ENCODE data around the gene HERC3.

The HERC3 gene

DNA sequence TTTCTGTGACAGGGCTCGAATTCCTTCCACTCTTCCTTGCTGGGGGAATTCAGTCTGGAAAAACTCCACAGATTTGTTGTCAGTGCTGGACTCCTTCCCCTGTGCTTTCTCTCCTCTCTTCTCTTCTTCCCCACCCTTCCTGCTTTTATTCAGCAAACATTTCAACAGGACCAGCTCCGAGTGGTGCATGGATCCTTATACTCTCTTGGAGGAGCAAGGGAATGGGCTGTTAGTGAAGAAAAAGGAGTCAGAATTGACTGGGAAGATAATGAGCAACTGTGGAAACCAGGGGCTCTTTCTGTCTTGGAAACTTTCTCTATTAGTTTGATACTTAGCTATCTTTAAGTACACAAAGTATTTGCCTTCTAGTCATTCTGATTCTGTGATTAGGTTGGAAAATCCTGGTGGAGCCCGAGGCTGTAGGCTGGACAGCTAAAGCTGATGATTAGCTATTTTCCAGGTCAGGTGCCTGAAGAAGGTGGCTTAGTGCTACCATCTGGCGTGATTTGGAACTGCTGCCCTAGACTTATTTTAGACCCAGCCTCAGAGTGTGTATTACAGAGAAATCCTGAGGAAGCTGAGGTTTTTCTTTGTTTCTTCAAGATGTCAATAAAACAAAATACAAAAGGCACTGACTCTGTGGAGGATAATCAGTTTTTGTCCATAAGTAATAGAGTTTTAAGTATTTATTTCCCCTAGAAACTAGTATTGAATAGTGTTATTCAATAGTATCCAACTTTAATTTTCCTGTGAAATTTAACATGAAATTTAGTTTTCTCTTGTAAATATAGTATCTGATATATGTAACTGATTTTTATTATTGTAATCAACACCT is 67.0 kb downstream of the HERC3 start:
- DNase-seq (ENCODE audit: low read depth in 1 of 2, low spot score in 1 of 2): peak in 1 of 2 donors; percentile 14

DNA sequence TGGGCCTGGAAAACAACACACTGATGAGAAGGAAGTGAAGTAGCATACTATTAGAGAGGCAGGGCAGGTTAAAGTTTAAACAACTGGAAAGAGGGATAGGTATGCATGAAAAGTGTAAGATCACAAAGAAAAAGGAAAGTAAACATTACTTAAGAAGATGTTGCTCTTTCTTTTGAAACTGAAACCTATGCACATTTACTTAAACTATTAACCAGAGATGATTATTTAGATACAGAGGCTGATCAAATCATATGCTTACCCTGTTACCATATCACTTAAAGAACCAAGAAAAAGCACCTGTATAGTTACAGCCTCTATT is 67.6 kb downstream of the HERC3 start:
- DNase-seq (ENCODE audit: low read depth in 1 of 2, low spot score in 1 of 2): no peak

DNA sequence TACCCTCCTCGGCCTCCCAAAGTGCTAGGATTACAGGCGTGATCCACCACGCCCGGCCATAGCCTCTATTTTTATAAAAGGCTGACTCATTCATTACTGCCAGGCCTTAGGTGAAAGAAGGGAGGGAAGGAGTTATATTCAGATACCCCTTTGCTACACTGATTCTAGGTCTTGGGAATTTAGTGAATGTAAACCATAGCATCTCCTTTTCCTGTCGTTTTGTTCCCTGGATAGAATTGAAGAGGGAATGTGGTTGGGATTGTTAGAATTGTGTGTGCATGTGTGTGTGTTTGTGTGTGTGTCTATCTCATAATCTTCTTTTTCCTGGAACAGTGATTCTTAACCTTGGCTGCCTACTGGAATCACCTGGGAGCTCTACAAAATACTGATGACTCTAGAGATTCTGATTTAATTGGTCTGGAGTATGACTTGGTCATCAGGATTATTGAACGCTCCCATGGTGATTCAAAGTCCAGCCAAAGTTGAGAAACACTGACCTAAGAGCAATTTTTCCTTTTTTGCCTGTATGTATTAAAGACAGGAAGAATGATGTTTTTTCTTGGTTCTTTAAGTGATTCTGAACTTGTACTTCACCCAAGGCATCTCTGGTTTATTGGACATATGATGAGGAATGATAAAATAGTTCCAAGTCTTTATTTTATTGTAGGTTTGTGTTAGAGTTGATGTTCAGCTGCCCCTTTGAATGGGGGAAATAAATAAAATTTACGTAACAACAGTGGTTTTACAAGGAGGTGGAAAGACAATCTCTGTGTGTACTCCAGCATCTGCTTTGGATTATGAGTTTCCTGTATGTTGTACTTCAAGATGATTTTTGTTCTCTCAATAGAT is 68.4 kb downstream of the HERC3 start:
- no peak for DNase-seq (ENCODE audit: low read depth in 1 of 2, low spot score in 1 of 2)

DNA sequence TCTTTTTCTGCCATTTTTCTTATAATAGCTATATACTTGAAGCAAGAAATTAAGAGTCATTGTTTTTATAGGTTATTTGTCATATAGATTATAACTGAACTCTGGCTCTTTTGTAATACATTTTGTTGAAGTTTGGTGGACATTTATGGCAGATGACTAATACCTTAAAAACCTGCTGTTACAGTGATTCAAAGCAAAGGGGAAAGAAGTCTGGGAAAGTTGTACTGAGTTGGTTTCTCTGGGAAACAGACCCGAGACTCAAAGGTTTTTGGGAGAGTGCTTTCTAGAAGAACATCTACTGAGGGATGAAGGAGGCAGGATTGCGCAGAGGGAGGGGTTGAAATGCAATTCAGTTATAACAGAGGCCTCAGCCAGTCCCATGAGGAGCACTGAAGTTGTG is 69.5 kb downstream of the HERC3 start:
- DNase-seq (ENCODE audit: low read depth in 1 of 2, low spot score in 1 of 2): no peak

DNA sequence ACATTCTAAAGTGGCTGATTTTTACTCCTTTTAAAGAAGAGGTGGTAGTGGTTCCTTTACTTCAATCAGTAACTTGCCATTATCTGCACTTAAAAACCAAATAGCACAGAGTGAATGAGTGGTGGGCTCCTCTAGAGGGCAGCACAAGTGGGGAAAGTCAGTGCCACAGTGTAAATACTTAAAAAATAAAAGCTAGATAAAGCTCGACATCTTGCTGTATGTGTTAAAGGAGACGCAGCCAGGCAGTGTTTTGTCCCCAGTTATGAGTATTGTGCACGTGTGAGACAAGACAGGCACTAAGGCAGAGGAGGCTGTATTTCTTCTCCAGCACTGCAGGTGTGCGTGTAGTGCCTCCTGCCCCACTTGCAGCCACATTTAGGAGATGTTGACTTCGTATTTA is 80.7 kb downstream of the HERC3 start:
- no peak for DNase-seq (ENCODE audit: low read depth in 1 of 2, low spot score in 1 of 2)

DNA sequence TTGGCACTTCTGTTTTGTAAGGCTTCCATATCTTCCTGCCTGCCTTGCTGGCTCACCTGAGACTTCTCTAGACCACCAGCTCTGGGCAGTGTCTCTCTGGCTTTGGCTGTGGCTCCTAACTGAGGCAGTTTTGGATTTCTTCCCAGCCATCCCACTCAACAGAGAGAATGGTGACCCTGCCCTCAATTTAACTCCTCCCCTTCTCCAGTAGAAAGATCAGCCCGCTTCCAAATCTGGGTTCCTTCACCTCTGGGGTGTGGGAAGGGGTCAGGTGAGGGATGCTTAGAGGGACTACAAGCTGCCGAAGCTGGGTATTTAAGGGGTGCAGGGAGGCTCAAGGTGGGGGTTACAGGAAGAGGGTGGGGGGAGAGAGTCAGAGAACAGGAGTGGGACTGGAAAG is 81.6 kb downstream of the HERC3 start:
- no peak for DNase-seq (ENCODE audit: low read depth in 1 of 2, low spot score in 1 of 2)

DNA sequence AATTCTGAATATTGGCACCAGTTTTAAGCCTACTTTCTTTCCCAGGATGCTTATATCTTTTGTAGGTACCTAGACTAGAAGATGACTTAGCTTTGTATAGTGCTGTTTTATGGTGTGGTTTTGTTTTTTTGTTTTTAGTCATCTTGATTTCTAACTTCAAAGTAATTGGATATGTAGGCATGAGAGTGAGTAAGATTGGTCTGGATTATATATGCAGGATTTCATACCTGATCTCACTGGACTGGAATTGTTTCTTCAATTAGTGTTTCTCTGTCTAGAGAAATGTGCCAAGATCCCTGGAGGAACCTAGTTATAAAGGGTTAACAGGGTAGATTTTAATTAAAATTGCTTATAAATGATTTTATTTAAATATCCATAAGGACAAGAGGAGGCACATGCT is 82.3 kb downstream of the HERC3 start:
- DNase-seq (ENCODE audit: low read depth in 1 of 2, low spot score in 1 of 2): no peak

DNA sequence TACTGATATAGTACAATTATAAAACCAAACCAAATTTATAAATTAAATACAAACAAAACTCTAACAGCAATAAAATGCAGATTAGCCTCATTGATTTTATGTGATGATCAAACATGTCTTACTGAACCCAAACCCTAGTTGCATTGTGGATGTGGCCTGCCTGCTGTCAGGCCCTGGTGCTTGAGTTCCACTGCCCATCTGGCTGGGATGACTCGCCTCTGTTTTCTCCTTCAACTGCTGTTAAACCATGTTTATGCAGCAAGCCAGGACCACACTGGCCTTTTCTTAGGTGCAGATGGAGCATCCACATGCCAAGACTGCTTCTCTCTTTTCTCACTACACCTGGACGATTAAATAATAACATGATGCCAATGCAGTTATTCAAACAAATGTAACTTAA is 82.7 kb downstream of the HERC3 start:
- no peak for DNase-seq (ENCODE audit: low read depth in 1 of 2, low spot score in 1 of 2)

DNA sequence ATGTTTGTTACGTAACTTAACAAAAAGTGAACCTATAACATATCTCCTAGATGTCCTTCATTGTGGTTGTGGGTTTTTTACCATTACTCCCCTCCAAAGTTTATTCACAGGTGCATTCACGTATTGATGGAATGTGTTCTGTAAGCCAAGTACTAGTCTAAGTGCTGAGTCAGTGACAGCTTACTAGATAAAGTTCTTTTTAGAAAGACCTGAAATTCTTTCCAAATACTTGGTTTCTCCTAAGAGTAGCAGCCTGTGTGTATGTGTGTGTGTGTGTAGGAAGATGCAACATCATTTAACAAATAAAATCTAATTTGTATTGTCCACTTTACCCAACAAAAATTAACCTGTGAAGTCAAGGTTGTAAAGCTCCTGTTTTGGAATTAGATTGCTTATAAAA is 83.3 kb downstream of the HERC3 start:
- DNase-seq (ENCODE audit: low read depth in 1 of 2, low spot score in 1 of 2): no peak

DNA sequence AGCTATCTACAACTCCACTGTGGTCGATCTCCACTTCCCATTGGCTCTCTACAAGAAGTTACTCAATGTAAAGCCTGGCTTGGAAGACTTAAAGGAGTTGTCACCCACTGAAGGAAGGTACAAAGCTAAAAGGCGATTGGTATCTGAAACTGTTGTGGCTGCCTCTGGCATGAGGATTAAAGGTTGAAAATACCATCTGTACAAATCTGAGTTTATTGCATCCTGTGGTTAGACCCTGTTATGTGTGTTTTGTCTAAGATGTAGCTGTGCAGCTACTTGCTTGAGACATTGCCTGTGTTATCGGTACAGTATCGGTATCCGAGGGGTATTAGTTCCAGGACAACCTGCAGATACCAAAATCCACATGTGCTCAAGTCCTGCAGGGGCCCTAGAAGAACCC is 88.9 kb downstream of the HERC3 start:
- no peak for DNase-seq (ENCODE audit: low read depth in 1 of 2, low spot score in 1 of 2)

DNA sequence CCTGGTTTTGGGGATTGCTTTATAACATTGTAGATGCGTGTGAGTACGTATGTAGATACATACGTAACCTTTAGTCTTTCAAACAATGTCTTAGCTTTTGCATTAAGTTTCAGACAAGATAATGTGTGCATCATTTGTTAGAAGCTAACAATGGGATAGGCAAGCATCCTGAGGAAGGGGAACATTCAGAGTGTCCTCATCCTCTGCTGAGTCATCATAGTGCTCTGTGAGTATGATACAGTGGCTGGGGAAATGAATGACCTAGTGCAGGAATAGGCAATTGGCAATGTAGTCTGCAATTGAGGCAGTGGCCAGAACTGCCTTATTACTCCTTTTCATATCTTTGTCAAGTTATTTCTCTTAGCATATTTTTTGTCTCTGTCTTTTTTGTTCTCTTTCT is 98.1 kb downstream of the HERC3 start:
- DNase-seq (ENCODE audit: low read depth in 1 of 2, low spot score in 1 of 2): no peak

DNA sequence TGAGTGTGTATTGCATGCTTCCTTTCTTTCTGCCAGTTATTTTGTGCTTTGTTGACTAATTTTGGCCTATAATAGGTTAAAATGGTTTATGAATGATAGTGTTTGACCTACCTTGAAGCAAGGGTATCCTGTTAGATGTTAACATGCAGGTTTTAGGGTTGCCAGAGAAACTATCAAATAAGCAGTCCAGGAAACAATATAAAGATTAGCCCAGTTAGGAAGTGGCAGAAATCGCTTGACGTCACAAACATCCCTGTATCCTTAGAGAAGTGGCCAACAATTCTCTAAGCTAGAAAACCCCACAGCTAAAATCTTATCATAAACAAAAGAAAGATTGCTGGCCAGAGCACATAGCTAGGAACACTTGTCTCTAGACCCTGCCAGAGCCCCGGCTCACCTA is 101.5 kb downstream of the HERC3 start:
- no peak for DNase-seq (ENCODE audit: low read depth in 1 of 2, low spot score in 1 of 2)

DNA sequence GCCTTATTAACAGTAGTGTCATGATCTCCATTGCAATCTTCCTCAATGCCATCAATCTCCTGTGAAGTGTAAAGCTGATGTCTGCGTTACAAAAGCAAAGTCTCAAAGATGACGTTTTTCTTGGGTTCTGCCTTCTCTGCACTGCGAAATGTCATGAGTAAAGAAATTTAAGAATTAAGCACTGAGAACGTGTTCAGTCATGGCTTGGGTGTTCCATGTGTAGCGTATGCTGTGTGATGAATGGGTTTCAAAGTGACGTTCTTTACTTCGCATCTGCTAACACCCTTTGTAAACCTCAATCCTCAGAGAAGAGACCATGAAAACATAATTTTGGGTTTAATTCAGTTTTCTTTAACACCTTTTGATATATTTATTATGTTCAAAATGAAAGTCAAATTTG is 104.3 kb downstream of the HERC3 start:
- no peak for DNase-seq (ENCODE audit: low read depth in 1 of 2, low spot score in 1 of 2)

DNA sequence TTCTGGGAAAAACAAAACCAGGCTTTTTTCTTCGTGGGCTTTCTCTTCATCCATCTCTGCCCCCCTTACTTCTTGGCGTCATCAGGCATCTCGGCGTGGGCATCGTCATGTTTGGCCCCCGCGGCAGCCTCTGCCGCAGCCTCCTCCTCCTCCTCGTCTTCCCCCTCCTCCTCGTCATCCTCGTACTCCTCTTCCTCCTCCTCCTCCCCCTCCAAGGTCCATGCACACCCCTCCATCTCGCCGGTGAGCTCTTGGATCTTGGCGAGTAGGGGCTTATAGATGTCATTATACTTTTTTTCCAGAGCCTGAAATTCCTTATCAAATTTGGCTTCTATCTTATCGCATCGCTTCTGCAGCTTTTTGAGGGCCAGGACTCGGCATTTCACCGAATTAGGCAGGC is 104.9 kb downstream of the HERC3 start:
- DNase-seq (ENCODE audit: low read depth in 1 of 2, low spot score in 1 of 2): no peak

DNA sequence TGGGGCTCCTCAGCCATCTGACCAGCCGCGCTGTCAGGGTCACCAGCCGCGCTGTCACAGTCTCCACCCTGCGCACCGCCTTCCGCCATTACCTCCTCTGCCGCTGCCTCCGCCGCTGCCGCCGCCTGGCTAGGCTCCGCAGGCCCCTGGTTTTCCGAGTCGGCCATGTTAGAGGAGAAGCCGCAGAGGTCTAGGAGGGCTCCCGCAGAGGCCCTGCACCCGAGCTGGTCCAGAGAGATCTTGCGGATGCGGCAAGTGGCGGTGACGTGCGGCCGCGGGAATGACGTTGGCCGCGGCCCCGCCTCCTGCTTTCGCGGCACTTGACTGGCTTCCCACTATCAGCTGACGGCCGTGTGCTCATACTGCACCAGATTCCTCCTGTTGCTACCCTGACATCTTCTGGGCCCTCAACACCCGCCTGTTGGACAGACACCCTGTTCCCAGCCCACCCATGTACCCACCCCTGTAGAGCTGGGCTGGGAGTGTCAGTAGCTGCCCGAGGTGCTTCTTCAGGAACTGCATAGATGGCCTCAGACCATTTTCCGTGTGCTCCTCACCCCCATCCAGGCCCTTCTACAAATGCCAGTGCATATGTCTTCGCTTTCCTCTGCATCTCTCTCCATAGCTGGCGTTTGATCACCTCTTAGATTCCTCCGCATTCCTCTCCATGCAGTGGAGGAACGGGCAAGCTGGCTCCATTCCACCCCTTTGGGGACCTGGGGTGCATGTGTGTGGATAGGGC is 105.5 kb downstream of the HERC3 start, which contains the start of gene NAP1L5:
TSS of gene NAP1L5 (minus strand) at position 242 of the 742 bp plus-strand sequence. CDS start at position 167, 75 bp downstream.
- DNase-seq (ENCODE audit: low read depth in 1 of 2, low spot score in 1 of 2): peak; percentile 21 to 43

DNA sequence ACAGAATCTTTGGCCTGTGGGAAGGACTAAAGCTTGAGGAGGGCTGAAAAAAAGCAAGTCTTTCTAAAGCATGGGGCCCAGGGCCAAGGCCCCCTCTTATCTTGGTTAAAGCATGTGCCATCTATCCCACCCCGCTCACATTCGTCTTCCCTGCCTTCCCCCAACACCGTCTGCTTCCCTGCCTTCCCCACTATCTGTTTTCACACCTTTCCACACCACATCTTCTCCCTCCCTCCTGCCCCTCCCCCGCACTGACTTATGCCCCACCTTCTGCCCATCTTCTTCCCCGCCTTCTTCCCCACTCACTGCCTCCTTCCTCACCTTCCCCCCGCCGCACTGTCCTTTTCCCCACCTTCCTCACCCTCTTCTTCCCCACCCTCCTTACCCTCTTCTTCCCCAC is 106.2 kb downstream of the HERC3 start:
- no peak for DNase-seq (ENCODE audit: low read depth in 1 of 2, low spot score in 1 of 2)

DNA sequence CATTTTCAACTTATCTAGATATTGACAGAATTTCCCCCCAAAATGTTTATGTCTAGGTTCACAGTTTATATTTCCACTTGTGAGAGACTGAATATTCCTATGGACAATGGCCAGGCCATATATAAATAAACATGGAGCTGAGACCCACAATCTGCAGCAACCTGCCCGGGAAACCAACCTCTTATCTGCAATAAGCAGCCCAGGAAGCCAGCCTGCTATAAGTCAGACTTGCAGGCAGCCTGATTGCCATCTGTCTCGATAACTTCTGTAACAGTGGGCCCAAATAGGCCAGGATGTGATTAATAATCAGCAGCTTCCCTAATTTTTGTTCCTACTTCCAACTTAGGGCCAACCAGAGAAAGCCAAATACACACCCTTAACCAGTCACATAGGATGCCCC is 110.5 kb downstream of the HERC3 start:
- no peak for DNase-seq (ENCODE audit: low read depth in 1 of 2, low spot score in 1 of 2)

DNA sequence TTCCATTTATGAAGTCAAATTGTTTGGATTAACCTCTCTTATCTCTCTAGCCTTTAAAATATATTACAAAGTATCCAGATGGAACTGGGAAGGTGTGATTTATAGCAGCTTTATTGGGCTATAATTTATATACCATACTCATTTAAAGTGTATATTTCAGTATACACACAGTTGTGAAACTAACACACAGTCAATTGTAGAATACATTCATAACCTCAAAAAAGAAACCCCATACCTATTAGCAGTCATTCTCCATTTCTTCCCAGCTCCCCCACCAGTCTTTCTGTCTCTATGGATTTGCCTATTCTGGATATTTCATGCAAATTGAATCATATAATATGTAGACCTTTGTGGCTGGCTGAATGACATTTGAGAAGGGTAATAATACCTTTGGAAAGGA is 112.9 kb downstream of the HERC3 start:
- DNase-seq (ENCODE audit: low read depth in 1 of 2, low spot score in 1 of 2): no peak

DNA sequence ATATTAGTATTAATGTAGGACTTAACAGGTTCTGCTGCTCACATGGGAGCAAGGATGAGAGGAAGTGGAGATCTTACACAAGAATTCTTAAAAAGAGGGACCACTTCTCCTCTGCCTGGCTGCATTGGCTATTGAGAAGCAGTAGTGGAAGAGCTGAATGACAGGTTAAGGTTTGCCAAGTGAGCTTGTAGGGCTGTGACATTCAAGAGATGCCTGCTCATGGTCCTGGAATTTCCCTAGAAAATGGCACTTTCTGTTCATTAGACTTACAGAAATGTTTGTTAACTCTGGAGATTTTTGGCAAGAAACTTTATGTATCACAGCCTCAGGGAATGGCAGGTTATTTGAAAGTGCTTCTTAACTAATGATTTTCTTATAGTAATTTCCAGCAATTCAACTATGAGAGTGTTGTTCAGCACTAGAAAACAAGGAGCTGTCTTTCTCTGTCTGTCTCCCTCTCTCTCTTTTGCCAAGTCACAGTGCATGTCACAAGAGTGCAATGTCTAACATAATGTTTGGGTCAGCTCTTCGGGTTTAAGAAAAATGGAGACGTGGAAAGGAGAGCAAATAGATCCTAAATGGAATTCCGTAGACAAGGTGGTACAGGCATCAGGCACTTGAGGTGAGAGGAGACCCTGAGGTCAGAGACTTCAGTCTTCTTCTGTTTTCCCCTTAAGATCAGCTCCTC is 113.7 kb downstream of the HERC3 start:
- DNase-seq (ENCODE audit: low read depth in 1 of 2, low spot score in 1 of 2): no peak

DNA sequence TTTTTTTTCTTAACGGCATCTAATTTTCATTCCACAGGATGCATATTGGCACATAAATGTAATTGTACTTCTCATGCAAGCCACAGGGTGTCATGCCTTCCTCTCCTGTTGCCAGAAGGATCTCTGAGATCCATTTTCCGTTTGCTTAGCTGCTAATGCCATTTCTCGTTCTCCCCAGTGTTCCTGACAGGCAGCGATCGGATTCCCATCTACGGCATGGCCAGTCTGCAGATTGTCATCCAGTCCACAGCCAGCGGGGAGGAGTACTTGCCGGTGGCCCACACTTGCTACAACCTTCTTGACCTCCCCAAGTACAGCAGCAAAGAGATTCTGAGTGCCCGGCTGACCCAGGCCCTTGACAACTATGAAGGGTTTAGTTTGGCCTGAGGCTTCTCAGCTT is 114.3 kb downstream of the HERC3 start:
- no peak for DNase-seq (ENCODE audit: low read depth in 1 of 2, low spot score in 1 of 2)

DNA sequence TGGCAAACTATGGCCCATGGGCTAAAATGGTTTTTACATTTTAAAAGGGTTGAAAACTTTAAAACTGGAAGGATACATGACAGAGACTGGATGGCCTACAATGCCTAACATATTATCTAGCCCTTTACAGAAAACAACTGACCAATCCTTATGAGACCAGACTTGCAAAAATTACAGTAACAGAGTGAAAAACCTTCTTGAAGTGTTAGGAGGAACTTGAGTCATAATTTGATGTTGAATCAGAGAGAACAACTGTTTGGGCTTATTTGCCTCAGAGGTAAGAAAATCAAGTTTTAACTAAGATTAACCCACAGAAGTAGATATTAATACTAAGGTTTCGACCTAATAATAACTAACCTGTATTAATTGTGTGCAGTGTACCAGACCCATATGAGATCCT is 117.7 kb downstream of the HERC3 start:
- no peak for DNase-seq (ENCODE audit: low read depth in 1 of 2, low spot score in 1 of 2)

All from activated CD4-positive, alpha-beta T cell treated with anti-CD3 and anti-CD28 coated beads, Interleukin-2, amount 50 U/mL, for 24 hours (primary cell).